OCI-LY7 (cell line): ENCODE data around the gene LRRC4. TPM values are rescaled to one million over a fixed set of nuclear protein-coding genes. Genes with fewer than 3 reads are reported as not detected.

Experiments used
- BruUV-seq: library from RNA; stranded (reverse); fragments of 400-500 nt; replicated peaks from 2 replicates; lab custom pipeline; 2021; lab: Mats Ljungman, UMichigan
- CTCF ChIA-PET: fragments of 300-600 bp; sonication (Branson Sonifier 250); formaldehyde crosslinking; loops from one replicate; lab custom pipeline; 2022; ENCODE audit warnings: antibody characterized with exemption; ENCODE audit not compliant: unreplicated experiment; lab: Charles Lee
- POLR2A ChIA-PET: fragments of 300-600 bp; sonication (Branson Sonifier 250); formaldehyde crosslinking; loops from one replicate; lab custom pipeline; 2022; ENCODE audit warnings: antibody characterized with exemption; lab: Charles Lee
- DNase-seq: peaks from one replicate; pipeline ENCODE4 v3.0.0-alpha.2; 2015; ENCODE audit warnings: low spot score
- H2AFZ ChIP-seq: fragments of 200-600 bp; sonication (generic), shearing (Covaris generic); 2 replicates; pipeline ENCODE4 v1.6.1; 2014; ENCODE audit warnings: mild to moderate bottlenecking, antibody characterized with exemption, low read length, moderate library complexity
- H3K27ac ChIP-seq: fragments of 200-600 bp; sonication (generic); 2 replicates; pipeline ENCODE4 v1.5.1; 2014; ENCODE audit warnings: mixed run types, low read depth, mild to moderate bottlenecking, moderate library complexity, low read length, inconsistent platforms; ENCODE audit not compliant: poor library complexity, severe bottlenecking
- H3K36me3 ChIP-seq: fragments of 200-600 bp; sonication (generic); 2 replicates; pipeline ENCODE4 v1.6.1; 2014; ENCODE audit warnings: mild to moderate bottlenecking, antibody characterized with exemption, low read length, moderate library complexity, mixed read lengths; ENCODE audit not compliant: insufficient read depth
- H3K4me1 ChIP-seq: fragments of 200-600 bp; sonication (generic); 2 replicates; pipeline ENCODE4 v1.5.1; 2014; ENCODE audit warnings: mild to moderate bottlenecking, low read length; ENCODE audit not compliant: insufficient read depth, poor library complexity, severe bottlenecking
- H3K4me2 ChIP-seq: fragments of 200-600 bp; sonication (generic); 2 replicates; pipeline ENCODE4 v1.6.1; 2014; ENCODE audit warnings: mild to moderate bottlenecking, low read length
- H3K4me3 ChIP-seq: fragments of 200-600 bp; sonication (generic); 2 replicates; pipeline ENCODE4 v1.5.1; 2014; ENCODE audit warnings: mild to moderate bottlenecking, low read depth, low read length; ENCODE audit not compliant: poor library complexity, severe bottlenecking
- H3K79me2 ChIP-seq: fragments of 200-600 bp; sonication (generic); 2 replicates; pipeline ENCODE4 v1.6.1; 2016; ENCODE audit warnings: low read depth, mild to moderate bottlenecking, low read length, moderate library complexity, mixed read lengths; ENCODE audit not compliant: insufficient read depth
- H3K9me2 ChIP-seq: fragments of 200-600 bp; sonication (generic); 2 replicates; pipeline ENCODE4 v1.6.1; 2016; ENCODE audit warnings: mild to moderate bottlenecking, low read length, mixed read lengths; ENCODE audit not compliant: insufficient read depth
- H3K9me3 ChIP-seq: fragments of 200-600 bp; sonication (generic); 2 replicates; pipeline ENCODE4 v1.6.1; 2014; ENCODE audit warnings: mild to moderate bottlenecking, mixed run types, low read length, mixed read lengths
- H4K20me1 ChIP-seq: fragments of 200-600 bp; sonication (generic); 2 replicates; pipeline ENCODE4 v1.6.1; 2014; ENCODE audit warnings: mild to moderate bottlenecking, antibody characterized with exemption, low read length, moderate library complexity, mixed read lengths; ENCODE audit not compliant: insufficient read depth
- CTCF ChIP-seq: fragments of 200-600 bp; sonication (generic); conservative IDR thresholded peaks from 2 replicates; pipeline ENCODE4 v1.5.1; 2014; ENCODE audit warnings: mild to moderate bottlenecking, antibody characterized with exemption, low read length, moderate library complexity, mixed read lengths
- EZH2phosphoT487 ChIP-seq: fragments of 200-600 bp; sonication (generic); IDR thresholded peaks from 2 replicates; pipeline ENCODE4 v1.6.1; 2018; ENCODE audit warnings: low read depth, borderline replicate concordance, mild to moderate bottlenecking, mixed run types, antibody characterized with exemption, low read length, moderate library complexity, mixed read lengths
- intact Hi-C: fragments of 100-400 bp; cut with micrococcal nuclease; formaldehyde crosslinking; loops from one replicate; pipeline ENCODE4 v1.10.0; 2022; ENCODE audit not compliant: unreplicated experiment
- total RNA-seq, 2 experiments: library from RNA; depleted of rRNA in 1 of 2; stranded (reverse); fragments of >200 nt in 1 of 2; shearing (Covaris generic) in 1 of 2; gene quantifications; 2 replicates each; pipeline ENCODE4 v1.2.3, GENCODE V29; 2014 to 2022

LRRC4 gene
- total RNA-seq, 2 experiments from 2014 or later: not detected

GRCh38 chr7:128017460-128017859 lies 13.8 kb downstream of the LRRC4 start:
- no peak overlapping the region for H3K4me2 ChIP-seq
- H3K79me2 ChIP-seq: no peaks in the 10 kb centered on the region
- intact Hi-C loops: no loop called here
- H2AFZ ChIP-seq: no peak overlapping the region
- peaks cover 32% of the 10 kb centered on the region for H3K36me3 ChIP-seq
- ChIA-PET CTCF (interaction anchor here (0.6 kb wide), 1 partner anchor 18 kb away, joined by 3 read pairs; no protein-coding TSS in a partner anchor), POLR2A (interaction anchor here (1.0 to 1.8 kb wide), 2 partner anchors 17 to 65 kb away, joined by 3 to 4 read pairs; no protein-coding TSS in a partner anchor)
- no peak overlapping the region for H3K27ac ChIP-seq
- H3K9me3 ChIP-seq: no peaks in the 10 kb centered on the region
- H4K20me1 ChIP-seq: no peaks in the 10 kb centered on the region
- no peaks in the 10 kb centered on the region for H3K4me1 ChIP-seq
- TF ChIP-seq CTCF: no peak
- no peak for TF ChIP-seq EZH2phosphoT487
- DNase-seq: no peak
- no peaks in the 10 kb centered on the region for H3K9me2 ChIP-seq
- H3K4me3 ChIP-seq: no peak overlapping the region
- BruUV-seq: no TSS peak

GRCh38 chr7:128014811-128015210 lies 16.4 kb downstream of the LRRC4 start:
- H4K20me1 ChIP-seq: no peaks in the 10 kb centered on the region
- DNase-seq: no peak
- TF ChIP-seq EZH2phosphoT487: no peak
- TF ChIP-seq CTCF: no peak
- ChIA-PET POLR2A (interaction anchor here (0.7 kb wide), 1 partner anchor 10 kb away, joined by 3 read pairs; no protein-coding TSS in a partner anchor), CTCF (no interaction called here)
- no peaks in the 10 kb centered on the region for H3K9me2 ChIP-seq
- H3K4me2 ChIP-seq: no peak overlapping the region
- no TSS peak for BruUV-seq
- no peak overlapping the region for H2AFZ ChIP-seq
- no peak overlapping the region for H3K27ac ChIP-seq
- peaks cover 22% of the 10 kb centered on the region; the same call in 1 of the 2 replicates for H3K36me3 ChIP-seq
- H3K4me1 ChIP-seq: no peaks in the 10 kb centered on the region
- no peak overlapping the region for H3K4me3 ChIP-seq
- H3K79me2 ChIP-seq: no peaks in the 10 kb centered on the region
- no peaks in the 10 kb centered on the region for H3K9me3 ChIP-seq
- intact Hi-C loops: no loop called here

- Histone ChIP-seq H3K4me2 (no peak overlapping the region), H4K20me1 (no peaks in the 10 kb centered on the region), H3K4me1 (no peaks in the 10 kb centered on the region), H3K79me2 (no peaks in the 10 kb centered on the region), H3K36me3 (peaks cover 7% of the 10 kb centered on the region; the same call in 1 of the 2 replicates), H3K9me3 (no peaks in the 10 kb centered on the region), H2AFZ (no peak overlapping the region), H3K4me3 (no peak overlapping the region), H3K27ac (no peak overlapping the region), H3K9me2 (no peaks in the 10 kb centered on the region)
- CTCF ChIA-PET: no interaction called here
- POLR2A ChIA-PET: interaction anchor here (0.6 kb wide), 1 partner anchor 35 kb away, joined by 4 read pairs; no protein-coding TSS in a partner anchor
- BruUV-seq: no TSS peak
- intact Hi-C loops: no loop called here
- DNase-seq: no peak
- no peak for TF ChIP-seq CTCF
- TF ChIP-seq EZH2phosphoT487: no peak
Measured at GRCh38 chr7:128011131-128011661, 20.0 kb downstream of the LRRC4 start.
